Testis (tissue), 3 donors: ENCODE data around the gene HRH1. TPM values are rescaled to one million over a fixed set of nuclear protein-coding genes. Genes with fewer than 3 reads are reported as not detected.
A peak's percentile ranks its signal among the peaks of the same experiment; 100 is the strongest.

Source experiments
- DNase-seq: peaks from one replicate; pipeline ENCODE4 v3.0.0-alpha.2; 2019
- H3K27ac ChIP-seq, 2 donors: fragments of 200-600 bp; sonication (generic); one replicate each; pipeline ENCODE4 v1.5.1; 2019
- H3K27me3 ChIP-seq: fragments of 200-600 bp; sonication (generic); one replicate; pipeline ENCODE4 v1.5.1; 2019
- H3K36me3 ChIP-seq: fragments of 200-600 bp; sonication (generic); one replicate; pipeline ENCODE4 v1.5.1; 2017; ENCODE audit warnings: low read depth; ENCODE audit errors: missing control alignments
- H3K4me1 ChIP-seq: fragments of 200-600 bp; sonication (generic); one replicate; pipeline ENCODE4 v1.5.1; 2019
- H3K4me3 ChIP-seq, 2 donors: fragments of 200-600 bp; sonication (generic); one replicate each; pipeline ENCODE4 v1.5.1; 2017 to 2019
- H3K9me3 ChIP-seq: fragments of 200-600 bp; sonication (generic); one replicate; pipeline ENCODE4 v1.5.1; 2017
- CTCF ChIP-seq, 3 experiments: fragments of 450-650 bp in 2 of 3; fragments of 200-600 bp in 1 of 3; sonication (generic) in 1 of 3; IDR thresholded peaks; one replicate each; pipeline ENCODE4 v1.5.1; 2016 to 2019; ENCODE audit warnings: antibody characterized with exemption in 3 of 3, mild to moderate bottlenecking in 2 of 3, moderate library complexity in 1 of 3
- POLR2A ChIP-seq: fragments of 450-650 bp; IDR thresholded peaks from one replicate; pipeline ENCODE4 v1.6.1; 2017; ENCODE audit warnings: antibody characterized with exemption, mild to moderate bottlenecking, moderate library complexity
- WGBS, 2 donors: methylation state at CpG; one replicate each; pipeline ENCODE4 v1.1.5; 2018; 5-methylcytosine and 5-hydroxymethylcytosine counted together
- intact Hi-C: fragments of 100-400 bp; cut with DNase I; formaldehyde crosslinking; loops from one replicate; pipeline ENCODE4 v1.15.1; 2023; ENCODE audit warnings: low total_unique reads
- polyA plus RNA-seq: library from polyadenylated mRNA; stranded (reverse); fragments of 350-450 nt; fragmentation: Illumina TruSeq; extraction: RNeasy Lipid Tissue Mini Kit (QIAGEN cat#74804); gene quantifications from one replicate; pipeline ENCODE4 v1.2.3, GENCODE V29; 2014; ENCODE audit warnings: low read depth, low replicate concordance; ENCODE audit not compliant: insufficient read depth
- total RNA-seq, 2 donors: library from RNA; depleted of rRNA; stranded (reverse); fragments of >200 nt; gene quantifications; one replicate each; pipeline ENCODE4 v1.2.3, GENCODE V29; 2016

The HRH1 gene
- total and polyA plus RNA-seq, 3 donors from 2014 or later = 1.6 to 3.2 (median 2.5) TPM

- H3K27me3 ChIP-seq = no peaks in the 10 kb centered on the region
- intact Hi-C loops = no loop called here
- H3K9me3 ChIP-seq = no peaks in the 10 kb centered on the region
- 85 to 92% methylated on average over 3 of the region's 3 CpGs for WGBS, 2 donors
- H3K4me3 ChIP-seq = no peak overlapping the region
- H3K27ac ChIP-seq = no peak overlapping the region
- DNase-seq = no peak
- H3K4me1 ChIP-seq = no peaks in the 10 kb centered on the region
- no peaks in the 10 kb centered on the region for H3K36me3 ChIP-seq
- TF ChIP-seq POLR2A = no peak
- no peak for TF ChIP-seq CTCF (IDR thresholded peaks at IDR 0.05)
Observed at GRCh38 chr3:11260460-11260859, 106.2 kb downstream of the HRH1 start.

- no peak overlapping the region for H3K4me3 ChIP-seq
- TF ChIP-seq CTCF (IDR thresholded peaks at IDR 0.05) = no peak
- no peak for TF ChIP-seq POLR2A
- intact Hi-C loops = no loop called here
- WGBS, 2 donors = 81 to 82% methylated on average over 9 of the region's 9 CpGs
- no peaks in the 10 kb centered on the region for H3K27me3 ChIP-seq
- no peak overlapping the region for H3K27ac ChIP-seq
- DNase-seq = no peak
- peaks cover 7% of the 10 kb centered on the region for H3K4me1 ChIP-seq
- no peaks in the 10 kb centered on the region for H3K36me3 ChIP-seq
- H3K9me3 ChIP-seq = no peaks in the 10 kb centered on the region
Observed at GRCh38 chr3:11269007-11269406, 114.7 kb downstream of the HRH1 start.

GRCh38 chr3:11271986-11272904, 118.0 kb downstream of the HRH1 start, which contains the start of gene ATG7:
TSS of gene ATG7 (plus strand) at chr3:11272397. CDS start at chr3:11298696, 26,299 bp downstream.
- Histone ChIP-seq H3K27me3 (no peaks in the 10 kb centered on the region), H3K4me3 (peak within 1 kb of the TSS; percentile 81 to 98), H3K9me3 (no peaks in the 10 kb centered on the region), H3K36me3 (no peaks in the 10 kb centered on the region), H3K27ac (peak within 1 kb of the TSS; percentile 48 to 84), H3K4me1 (peaks cover 7% of the 10 kb centered on the region)
- intact Hi-C loops = no loop called here
- WGBS, 2 donors = 1 to 2% methylated on average over 32 to 51 of the region's 51 CpGs
- peak; percentile 98 for DNase-seq
- TF ChIP-seq CTCF (IDR thresholded peaks at IDR 0.05) (peak in 1 of 3 experiments; percentile 33), POLR2A (no peak)

GRCh38 chr3:11272906-11273574, 118.7 kb downstream of the HRH1 start:
- intact Hi-C loops = no loop called here
- TF ChIP-seq POLR2A = no peak
- TF ChIP-seq CTCF (IDR thresholded peaks at IDR 0.05) = no peak
- H3K27ac ChIP-seq = peak overlapping the region in 1 of 2 donors; percentile 84
- peak overlapping the region; percentile 81 to 98 for H3K4me3 ChIP-seq
- no peaks in the 10 kb centered on the region for H3K9me3 ChIP-seq
- H3K4me1 ChIP-seq = peaks cover 7% of the 10 kb centered on the region
- no peak for DNase-seq
- no peaks in the 10 kb centered on the region for H3K27me3 ChIP-seq
- WGBS, 2 donors = 2 to 4% methylated on average over 9 of the region's 9 CpGs
- H3K36me3 ChIP-seq = no peaks in the 10 kb centered on the region
